ENCODE data around the gene CACNB4. TPM values are rescaled to one million over a fixed set of nuclear protein-coding genes. Genes with fewer than 3 reads are reported as not detected.
"Not testable (repeated sequence)": the region's sequence is repeated elsewhere in the genome, so short reads cannot be mapped to it uniquely, and the experiment has no call there.

CACNB4 gene
- polyA plus RNA-seq, 1 donor, result 6.4 TPM

DNA sequence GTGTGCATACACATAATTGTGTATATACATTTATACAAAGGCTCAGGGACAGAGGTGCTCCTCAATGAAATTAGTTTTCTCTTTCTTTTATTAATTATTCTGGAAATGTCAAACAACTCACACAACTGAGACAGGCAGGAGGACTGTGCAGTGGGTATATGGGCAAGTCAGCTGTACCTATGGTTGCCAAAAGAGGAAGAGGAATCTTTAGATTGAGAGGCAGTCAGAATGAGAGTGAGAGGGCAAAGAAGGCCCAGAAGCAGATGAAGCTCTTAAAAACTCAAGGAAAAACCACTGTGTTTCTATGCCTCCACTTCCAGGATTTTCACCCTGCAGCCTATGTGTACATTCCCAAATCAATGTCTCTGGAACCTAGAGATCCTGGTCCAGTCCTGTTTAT, 79.1 kb downstream of the CACNB4 start:
- no peak for DNase-seq

DNA sequence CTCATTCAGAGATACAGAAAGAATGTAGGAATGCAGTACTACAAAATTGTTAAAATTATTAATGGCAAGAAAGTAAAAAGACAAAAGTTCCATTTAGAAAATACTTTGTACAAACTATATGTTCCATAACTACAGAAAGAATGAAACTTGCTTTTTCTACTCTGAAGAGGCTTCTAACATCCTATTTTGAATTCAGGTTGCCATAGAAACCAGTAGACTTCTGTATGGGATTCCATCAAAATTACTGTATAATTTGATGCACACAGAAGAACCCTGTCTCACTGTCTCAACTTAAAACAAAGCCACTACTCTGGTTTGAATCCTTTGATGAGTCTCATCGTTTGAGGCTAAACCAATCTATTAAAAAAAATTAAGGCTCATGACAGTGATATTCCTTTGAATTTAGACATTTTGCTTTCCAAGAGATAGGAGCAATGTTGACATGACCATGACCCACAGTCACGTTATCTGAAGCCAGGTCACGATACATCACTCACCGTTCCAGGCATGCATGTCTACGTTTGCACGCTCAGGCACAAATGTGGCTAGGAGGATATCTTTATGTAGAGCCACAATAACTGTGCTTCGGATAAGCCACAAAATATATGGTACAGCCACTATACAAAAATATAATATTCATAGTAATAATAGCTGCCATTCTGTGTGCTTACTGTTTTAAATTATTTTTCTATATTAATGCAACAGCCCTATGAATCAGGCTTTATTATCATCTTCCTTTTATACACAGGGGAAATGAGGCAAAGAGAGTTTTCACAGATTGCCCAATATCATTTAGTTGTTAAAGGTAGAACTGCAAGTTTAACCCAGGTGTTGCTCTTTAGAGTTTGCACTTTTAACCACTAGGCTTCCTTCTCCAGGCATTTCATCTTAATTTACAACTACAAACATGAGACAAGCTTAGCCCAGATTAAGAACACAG, 82.4 kb downstream of the CACNB4 start:
- DNase-seq, result no peak

DNA sequence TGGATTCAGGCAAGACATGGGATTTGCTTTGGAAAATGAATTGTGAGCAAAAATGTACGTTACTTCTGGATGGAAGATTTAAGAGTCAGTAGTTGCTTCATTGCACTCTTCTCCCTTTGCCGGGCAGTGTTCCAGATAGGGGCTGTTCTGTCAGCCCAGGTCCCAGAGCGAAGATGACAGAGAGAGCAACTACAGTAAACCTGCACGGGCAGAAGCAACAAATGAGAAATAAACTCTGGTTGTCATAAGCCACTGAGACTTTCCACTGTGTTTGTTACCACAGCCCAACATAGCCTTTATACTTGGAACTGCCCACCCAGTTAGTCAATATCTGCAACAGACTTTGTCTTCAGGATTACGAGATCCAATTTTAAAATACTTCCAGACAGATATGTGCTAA, 83.3 kb downstream of the CACNB4 start:
- no peak for DNase-seq

DNA sequence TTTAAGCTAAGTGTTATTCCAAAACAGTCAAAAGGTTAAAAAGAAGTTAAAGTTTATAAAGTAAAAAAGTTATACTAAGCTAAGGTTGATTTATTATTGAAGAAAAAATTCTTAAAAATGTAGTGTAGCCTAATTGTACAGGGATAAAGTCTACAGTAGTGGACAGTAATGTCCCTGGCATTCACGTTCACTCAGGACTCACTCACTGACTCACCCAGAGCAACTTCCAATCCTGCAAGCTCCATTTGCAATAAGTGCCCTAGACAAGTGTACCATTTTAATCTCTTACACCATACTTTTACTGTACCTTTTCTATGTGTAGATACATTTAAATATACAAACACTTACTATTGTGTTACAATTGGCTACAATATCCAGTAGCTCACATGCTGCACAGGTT, 86.1 kb downstream of the CACNB4 start:
- no peak for DNase-seq

DNA sequence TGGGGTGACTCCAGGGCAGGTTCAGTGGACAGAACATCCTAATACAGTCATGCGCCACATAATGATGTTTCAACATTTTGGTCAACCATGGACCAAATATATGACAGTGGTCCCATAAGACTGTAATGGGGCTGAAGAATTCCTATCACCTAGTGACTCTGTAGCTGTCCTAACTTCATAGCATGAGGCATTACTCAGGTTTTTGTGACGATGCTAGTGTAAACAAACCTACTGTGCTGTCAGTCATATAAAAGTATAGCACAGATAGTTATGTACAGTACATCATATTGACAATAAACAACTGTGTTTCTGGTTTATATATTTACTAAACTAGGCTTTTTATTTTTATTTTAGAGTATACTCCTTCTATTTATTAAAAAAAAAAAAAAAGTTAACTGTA, 87.1 kb downstream of the CACNB4 start:
- no peak for DNase-seq

DNA sequence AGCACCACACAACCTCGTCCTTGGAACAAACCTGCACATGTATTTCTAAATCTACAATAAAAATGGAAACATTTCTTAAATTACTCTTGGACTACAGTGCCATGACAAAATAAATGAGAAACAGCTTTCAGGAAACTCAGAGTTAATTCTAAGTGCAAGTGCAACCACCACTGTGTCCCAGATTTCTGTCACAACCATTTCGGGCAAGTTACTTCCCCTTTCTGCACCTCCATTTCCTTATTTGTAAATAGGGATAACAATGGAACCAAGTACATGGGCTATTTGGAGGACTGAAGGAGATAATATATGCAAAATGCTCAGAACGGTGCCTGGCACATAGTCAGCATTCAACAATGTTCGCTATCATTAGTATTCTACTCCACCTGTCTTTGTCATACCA, 93.2 kb downstream of the CACNB4 start:
- DNase-seq, result no peak

DNA sequence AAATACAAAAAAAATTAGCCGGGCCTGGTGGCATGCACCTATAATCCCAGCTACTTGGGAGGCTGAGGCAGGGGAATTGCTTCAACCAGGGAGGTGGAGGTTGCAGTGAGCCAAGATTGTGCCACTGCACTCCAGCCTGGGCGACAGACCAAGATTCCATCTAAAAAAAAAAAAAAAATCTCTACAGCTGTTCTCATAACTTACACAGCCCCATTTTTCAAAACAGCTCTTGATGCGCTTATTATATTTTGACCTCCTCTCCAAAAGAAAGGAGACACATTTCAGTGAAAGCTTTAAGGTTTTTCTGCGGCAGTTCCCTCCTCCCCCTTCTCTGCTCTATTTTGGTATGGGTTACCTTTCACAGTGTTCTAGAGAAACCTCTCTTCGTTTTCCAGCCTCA, 95.6 kb downstream of the CACNB4 start:
- not testable (repeated sequence) for DNase-seq

DNA sequence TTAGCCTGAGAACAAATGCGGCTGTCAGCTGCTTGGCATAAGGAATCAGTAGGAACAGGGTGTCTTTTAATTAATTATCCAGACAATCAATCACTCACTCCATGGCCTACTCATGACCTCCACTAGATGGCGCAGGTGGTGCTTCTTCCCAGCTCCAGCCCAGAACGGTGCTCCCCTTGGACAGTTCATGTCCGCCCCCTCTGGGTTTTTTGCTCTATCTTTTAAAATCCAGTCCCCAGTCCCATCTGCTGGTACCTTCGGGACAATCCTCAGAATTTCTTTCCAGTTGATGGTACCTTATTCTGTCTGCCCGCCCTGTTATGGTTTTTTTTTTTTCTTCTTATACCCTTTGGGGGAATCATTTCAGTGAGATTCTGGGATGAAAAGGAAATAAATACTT, 99.8 kb downstream of the CACNB4 start:
- no peak for DNase-seq

DNA sequence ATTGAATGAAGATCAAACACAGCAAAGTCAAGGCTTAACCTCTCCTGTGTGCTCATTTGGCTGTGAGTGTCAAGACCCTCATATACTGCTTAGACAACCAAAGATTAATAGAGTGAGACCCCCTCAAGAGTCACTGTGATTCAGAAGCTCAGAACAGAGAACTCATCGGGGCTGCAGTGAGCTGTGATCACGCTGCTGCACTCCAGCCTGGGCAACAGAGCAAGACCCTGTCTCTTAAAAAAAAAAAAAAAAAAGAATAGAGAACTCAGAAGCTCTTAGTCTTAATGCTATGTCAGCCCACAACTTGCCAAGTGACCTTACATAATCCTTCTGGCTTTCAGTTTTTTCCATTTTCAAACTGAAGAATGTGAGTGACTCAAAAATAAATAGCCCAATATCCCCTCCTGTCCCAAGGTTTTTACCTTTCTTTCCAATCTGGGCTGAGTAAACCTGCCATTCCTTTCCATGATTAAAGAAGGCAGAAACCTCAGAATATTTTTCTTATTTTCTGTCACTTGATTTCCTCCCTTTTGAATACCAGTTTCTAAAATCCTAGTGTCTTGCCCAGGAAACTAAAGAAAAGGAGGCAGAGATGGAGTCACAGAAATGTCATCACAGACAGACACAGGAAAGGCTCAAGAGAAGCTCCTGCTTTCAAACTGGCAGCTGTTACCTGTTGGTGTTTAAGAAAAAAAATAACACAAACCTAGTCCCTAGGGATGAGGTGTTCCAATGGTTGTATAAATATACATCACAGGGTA, 102.4 kb downstream of the CACNB4 start:
- peak; percentile 61 for DNase-seq

DNA sequence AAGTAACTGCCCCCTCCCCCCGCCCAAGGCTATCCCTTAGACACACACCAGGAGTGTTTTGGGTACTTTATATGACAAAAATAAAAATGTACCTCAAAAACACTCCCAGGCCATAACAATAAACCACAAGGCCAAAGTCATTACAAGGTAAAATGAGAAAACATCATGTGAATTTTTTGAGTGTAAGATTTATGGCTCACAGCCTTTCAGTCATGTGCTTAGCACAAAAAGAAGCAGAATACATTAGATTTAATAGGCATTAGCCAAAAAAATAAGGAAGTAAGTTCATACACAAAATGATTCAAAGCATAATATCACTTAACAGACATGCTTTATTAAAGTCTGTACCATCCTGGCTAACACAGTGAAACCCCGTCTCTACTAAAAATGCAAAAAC, 103.7 kb downstream of the CACNB4 start:
- no peak for DNase-seq

DNA sequence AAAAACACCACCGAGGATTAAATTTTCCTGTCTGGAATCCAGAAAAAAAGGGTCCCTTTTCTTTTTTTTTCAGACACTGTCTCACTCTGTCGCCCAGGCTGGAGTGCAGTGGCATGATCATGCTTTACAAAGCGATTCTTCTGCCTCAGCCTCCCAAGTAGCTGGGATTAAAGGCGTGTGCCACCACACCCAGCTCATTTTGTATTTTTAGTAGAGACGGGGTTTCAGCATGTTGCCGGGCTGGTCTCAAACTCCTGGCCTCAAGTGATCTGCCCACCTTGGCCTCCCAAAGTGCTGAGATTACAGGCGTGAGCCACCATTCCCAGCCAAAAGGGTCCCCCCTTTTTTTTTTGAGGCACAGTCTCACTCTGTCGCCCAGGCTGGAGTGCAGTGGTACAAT, 104.7 kb downstream of the CACNB4 start:
- not testable (repeated sequence) for DNase-seq

DNA sequence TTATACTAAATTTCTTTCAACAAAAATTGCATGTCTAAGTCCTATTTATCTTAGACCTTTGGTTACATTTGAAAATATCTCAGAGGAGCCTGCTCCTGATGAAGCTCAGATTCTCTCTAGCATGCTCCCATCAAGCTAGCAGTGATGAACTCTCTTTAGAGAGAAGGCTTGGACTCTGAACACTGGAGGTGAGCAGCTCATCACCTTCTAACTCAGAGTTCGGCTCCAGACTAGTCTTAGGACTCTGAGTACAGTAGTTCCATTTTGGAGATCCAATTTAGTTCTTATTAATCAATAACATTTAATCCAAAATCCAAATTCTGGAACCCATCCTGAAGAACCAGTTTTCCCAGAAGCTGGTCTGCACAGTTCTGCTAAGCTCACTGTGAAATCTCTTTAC, 107.8 kb downstream of the CACNB4 start:
- no peak for DNase-seq

DNA sequence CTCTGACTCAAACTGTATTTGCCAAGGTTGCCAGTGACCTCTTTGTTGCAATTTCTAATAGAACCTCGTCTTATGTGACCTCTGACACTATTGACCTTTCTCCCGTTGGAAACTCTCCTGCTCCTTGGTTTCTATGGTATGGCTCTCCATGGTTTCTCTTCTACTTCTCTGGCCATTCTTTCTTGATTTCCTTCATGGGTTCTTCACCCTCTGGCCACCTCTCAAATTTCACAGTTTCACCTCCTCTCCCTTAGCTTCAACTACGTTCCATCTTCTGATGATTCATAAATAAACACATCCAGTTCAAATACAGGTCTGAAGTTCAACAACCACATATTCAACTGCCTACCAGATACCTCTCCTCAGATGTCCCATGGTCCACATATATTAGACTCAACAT, 109.5 kb downstream of the CACNB4 start:
- DNase-seq, result no peak

DNA sequence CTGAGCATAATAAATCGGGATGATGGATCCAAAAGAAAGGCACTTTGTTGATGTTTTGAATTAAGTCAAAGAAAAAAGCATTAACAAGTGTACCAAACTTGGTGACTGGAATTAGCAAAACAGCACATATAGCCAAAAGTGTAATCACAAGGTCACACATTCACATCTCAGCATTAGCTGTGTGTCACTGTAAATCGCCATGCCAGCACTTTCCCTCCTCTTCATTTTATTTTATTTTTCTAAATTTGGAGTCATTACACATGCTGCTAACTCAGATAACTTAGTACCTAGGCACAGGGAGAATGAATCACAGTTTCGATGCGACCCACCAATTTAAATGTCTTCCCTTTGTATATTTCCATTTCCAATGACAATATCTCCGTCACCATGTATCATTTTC, 111.4 kb downstream of the CACNB4 start:
- DNase-seq, result no peak

DNA sequence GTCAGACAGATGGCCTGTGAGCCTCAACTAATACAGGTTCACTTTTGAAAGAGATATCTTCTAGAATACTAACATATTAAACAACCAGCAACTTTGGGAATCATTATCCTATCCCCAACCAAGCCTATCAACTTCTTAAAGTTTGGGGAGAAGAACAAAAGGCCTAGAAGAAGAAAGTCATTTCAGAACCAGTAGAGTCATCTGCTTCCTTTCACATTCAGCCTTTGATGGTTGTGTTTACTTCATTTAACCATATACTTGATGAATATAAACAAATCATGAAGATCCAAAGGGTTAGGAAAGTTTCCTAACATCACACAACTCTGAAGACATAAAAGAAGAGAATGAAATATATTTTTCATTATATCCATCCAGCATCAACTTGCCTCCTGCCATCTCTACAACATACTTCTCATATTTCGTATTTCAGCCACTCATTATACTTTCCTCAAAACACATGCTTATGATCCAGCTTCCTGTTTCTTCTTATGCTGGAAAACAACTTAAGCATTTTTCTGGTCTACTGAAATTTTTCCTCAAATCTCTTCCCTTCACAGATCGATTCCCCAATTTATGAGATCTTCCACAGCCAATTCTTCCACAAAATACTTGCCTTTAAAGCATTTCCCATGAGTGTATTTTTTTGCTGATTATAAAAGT, 114.3 kb downstream of the CACNB4 start:
- no peak for DNase-seq

DNA sequence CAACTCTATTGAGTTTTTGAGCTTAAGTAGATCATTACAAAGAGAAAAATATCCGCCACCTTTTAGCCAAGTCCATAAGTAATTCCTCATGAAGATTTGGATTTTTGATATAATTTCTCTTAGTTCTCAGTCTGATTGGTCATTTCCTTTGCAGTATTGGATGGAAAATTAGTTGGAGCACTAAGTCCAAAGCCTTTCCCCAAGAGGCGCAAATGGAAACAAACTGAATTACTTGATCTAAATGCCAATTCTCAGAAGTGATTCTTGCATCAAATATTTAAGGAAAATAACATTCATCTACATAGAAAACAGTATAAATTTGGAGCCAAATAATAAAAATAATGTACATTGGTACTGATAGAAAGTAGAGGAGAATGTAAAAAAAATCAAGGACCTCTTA, 115.6 kb downstream of the CACNB4 start:
- DNase-seq, result peak; percentile 70

DNA sequence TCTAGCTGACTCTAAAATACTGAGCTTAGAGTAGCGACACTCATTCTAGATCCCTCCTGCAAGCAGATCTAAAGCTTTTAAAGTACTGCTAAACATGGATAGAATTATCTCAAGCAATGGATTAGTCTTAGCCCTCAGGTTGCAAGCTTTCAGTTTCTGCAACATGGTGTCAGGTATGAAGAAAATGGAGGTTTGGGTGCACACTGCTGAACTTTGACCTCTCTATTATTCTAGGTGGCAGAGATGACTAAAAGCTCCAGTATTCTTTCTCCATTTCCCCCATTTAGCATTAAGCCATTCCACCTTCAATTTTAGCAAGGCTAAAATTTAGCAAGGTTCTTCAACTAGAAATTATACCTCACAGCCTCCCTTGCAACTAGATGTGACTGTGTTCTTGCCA, 117.0 kb downstream of the CACNB4 start:
- no peak for DNase-seq

DNA sequence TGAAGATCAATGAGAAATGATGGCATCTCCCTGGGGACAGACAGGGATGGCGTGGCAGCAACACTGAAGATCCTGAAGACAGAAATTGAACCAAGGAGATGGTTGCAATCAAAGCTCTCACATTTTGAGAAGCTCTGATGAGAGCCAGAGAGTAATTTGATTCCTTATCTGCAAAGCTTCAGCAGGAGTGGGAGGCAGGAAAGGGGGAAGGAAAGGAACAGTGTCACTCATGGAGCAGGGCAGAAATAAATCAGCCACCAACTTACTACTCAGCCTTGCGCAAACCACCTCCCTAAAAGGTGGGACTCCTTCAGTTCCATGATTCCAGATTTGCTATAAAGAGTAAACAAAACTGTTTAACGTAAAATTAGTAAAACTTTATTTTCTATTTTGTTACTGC, 119.2 kb downstream of the CACNB4 start:
- no peak for DNase-seq

DNA sequence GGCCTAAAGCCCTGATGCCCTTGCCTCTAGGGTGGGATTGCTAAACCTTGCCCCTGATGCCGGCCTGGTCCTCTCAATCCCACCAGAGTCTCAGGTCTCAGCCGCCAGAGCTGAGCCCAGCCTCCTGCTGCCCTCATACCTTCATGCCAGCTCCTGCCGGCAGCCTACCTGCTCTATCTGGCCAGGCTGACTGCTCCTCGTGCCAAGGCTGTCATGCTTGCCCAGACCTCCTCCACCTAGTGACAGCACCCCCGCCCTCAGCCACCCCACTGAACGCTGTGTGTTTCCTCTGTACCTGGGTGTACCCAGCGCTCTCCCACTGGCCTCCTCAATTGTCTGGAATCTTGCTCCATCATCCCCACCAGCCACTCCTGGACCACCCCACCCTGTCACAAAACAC, 120.1 kb downstream of the CACNB4 start:
- DNase-seq, result no peak

DNA sequence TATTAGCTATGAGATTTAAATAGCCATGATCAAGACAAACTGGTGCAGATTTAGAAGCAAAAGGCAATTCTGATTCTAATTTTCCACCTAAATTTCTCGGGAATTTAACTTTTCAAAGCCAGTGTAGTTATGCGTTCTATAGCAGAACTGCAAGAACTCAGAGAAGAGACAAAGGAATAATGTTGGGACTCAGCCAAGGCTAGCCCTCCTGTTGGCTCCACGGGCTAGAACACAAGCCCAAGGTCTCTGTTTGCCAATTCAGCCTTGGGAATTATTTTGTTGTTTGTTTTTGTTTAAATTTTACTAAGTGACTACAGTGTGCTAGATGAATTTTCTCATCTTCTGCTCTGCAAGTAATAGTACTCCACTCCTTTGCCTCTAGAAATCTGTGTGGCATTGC, 121.2 kb downstream of the CACNB4 start:
- no peak for DNase-seq

DNA sequence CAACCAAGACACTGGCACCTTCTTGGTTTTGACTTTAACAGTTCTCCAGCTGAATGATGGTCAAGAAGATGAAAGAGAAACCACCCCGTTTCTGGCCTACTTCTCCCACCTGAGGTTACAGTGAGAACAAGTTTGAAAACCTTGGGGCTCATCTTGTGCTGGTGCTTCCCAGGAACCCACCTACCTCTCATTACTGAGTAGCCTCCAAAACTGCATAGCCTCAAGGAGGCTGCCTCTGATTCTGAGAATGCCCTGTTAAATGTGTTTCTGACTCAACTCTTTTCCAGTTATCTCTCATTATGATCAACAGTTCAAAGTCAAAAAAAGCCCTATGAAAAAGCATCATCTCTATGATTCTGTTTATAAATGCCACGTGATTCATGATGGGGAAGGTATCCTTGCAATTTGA, 121.9 kb downstream of the CACNB4 start:
- no peak for DNase-seq

DNA sequence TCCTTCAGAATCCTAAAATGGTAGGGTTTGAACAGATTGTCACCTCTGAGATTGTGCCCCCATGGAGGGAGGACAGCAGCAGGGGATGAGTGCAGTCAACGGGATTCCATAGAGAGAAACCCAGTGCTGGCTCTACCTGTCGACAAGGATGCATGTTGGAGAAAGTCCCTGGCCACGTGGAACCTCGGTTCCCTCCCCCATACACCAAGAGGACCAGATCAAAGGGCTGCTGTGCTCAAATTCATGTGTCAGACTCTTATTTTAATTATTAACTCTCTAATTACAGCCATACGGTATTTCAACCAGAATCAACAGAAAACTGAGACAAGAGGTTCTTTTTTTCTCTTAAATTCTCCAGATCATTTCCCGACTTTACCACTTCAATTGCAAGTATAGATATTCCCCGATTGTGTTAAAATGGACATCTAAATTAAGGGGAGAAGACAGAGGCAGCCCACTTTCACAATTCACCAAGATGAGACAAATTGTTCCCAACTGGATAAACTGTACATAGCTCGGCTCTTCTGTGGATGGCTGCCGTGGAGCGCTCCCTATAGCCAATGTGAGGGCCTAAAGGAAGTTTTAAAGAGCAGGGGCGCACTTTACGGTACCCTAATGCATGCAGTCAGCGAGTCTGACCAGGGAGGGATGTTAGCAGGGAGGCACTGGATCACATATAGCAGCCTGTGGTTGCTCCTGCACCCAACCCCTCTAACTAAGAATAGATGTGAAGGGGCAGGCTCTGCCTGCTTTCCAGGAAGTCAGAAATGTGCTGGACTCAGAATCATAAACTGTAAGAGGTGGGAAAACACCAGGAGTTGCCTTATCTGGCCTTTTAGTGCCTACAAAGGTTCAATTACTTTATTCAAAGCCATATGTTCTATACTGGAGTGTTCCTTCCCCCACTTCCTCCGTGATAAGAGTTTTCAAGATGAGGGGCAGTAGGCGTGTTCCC, 123.1 kb downstream of the CACNB4 start:
- no peak for DNase-seq

All from hindlimb muscle (tissue), 1 donor.